OCI-LY7 (cell line): ENCODE data around the gene CGN. TPM values are rescaled to one million over a fixed set of nuclear protein-coding genes. Genes with fewer than 3 reads are reported as not detected.

Experiments used
- BruUV-seq: library from RNA; stranded (reverse); fragments of 400-500 nt; replicated peaks from 2 replicates; lab custom pipeline; 2021; lab: Mats Ljungman, UMichigan
- CTCF ChIA-PET: fragments of 300-600 bp; sonication (Branson Sonifier 250); formaldehyde crosslinking; loops from one replicate; lab custom pipeline; 2022; ENCODE audit warnings: antibody characterized with exemption; ENCODE audit not compliant: unreplicated experiment; lab: Charles Lee
- POLR2A ChIA-PET: fragments of 300-600 bp; sonication (Branson Sonifier 250); formaldehyde crosslinking; loops from one replicate; lab custom pipeline; 2022; ENCODE audit warnings: antibody characterized with exemption; lab: Charles Lee
- DNase-seq: peaks from one replicate; pipeline ENCODE4 v3.0.0-alpha.2; 2015; ENCODE audit warnings: low spot score
- H2AFZ ChIP-seq: fragments of 200-600 bp; sonication (generic), shearing (Covaris generic); 2 replicates; pipeline ENCODE4 v1.6.1; 2014; ENCODE audit warnings: mild to moderate bottlenecking, antibody characterized with exemption, low read length, moderate library complexity
- H3K27ac ChIP-seq: fragments of 200-600 bp; sonication (generic); 2 replicates; pipeline ENCODE4 v1.5.1; 2014; ENCODE audit warnings: mixed run types, low read depth, mild to moderate bottlenecking, moderate library complexity, low read length, inconsistent platforms; ENCODE audit not compliant: poor library complexity, severe bottlenecking
- H3K36me3 ChIP-seq: fragments of 200-600 bp; sonication (generic); 2 replicates; pipeline ENCODE4 v1.6.1; 2014; ENCODE audit warnings: mild to moderate bottlenecking, antibody characterized with exemption, low read length, moderate library complexity, mixed read lengths; ENCODE audit not compliant: insufficient read depth
- H3K4me1 ChIP-seq: fragments of 200-600 bp; sonication (generic); 2 replicates; pipeline ENCODE4 v1.5.1; 2014; ENCODE audit warnings: mild to moderate bottlenecking, low read length; ENCODE audit not compliant: insufficient read depth, poor library complexity, severe bottlenecking
- H3K4me2 ChIP-seq: fragments of 200-600 bp; sonication (generic); 2 replicates; pipeline ENCODE4 v1.6.1; 2014; ENCODE audit warnings: mild to moderate bottlenecking, low read length
- H3K4me3 ChIP-seq: fragments of 200-600 bp; sonication (generic); 2 replicates; pipeline ENCODE4 v1.5.1; 2014; ENCODE audit warnings: mild to moderate bottlenecking, low read depth, low read length; ENCODE audit not compliant: poor library complexity, severe bottlenecking
- H3K79me2 ChIP-seq: fragments of 200-600 bp; sonication (generic); 2 replicates; pipeline ENCODE4 v1.6.1; 2016; ENCODE audit warnings: low read depth, mild to moderate bottlenecking, low read length, moderate library complexity, mixed read lengths; ENCODE audit not compliant: insufficient read depth
- H3K9me2 ChIP-seq: fragments of 200-600 bp; sonication (generic); 2 replicates; pipeline ENCODE4 v1.6.1; 2016; ENCODE audit warnings: mild to moderate bottlenecking, low read length, mixed read lengths; ENCODE audit not compliant: insufficient read depth
- H3K9me3 ChIP-seq: fragments of 200-600 bp; sonication (generic); 2 replicates; pipeline ENCODE4 v1.6.1; 2014; ENCODE audit warnings: mild to moderate bottlenecking, mixed run types, low read length, mixed read lengths
- H4K20me1 ChIP-seq: fragments of 200-600 bp; sonication (generic); 2 replicates; pipeline ENCODE4 v1.6.1; 2014; ENCODE audit warnings: mild to moderate bottlenecking, antibody characterized with exemption, low read length, moderate library complexity, mixed read lengths; ENCODE audit not compliant: insufficient read depth
- CTCF ChIP-seq: fragments of 200-600 bp; sonication (generic); conservative IDR thresholded peaks from 2 replicates; pipeline ENCODE4 v1.5.1; 2014; ENCODE audit warnings: mild to moderate bottlenecking, antibody characterized with exemption, low read length, moderate library complexity, mixed read lengths
- EZH2phosphoT487 ChIP-seq: fragments of 200-600 bp; sonication (generic); IDR thresholded peaks from 2 replicates; pipeline ENCODE4 v1.6.1; 2018; ENCODE audit warnings: low read depth, borderline replicate concordance, mild to moderate bottlenecking, mixed run types, antibody characterized with exemption, low read length, moderate library complexity, mixed read lengths
- intact Hi-C: fragments of 100-400 bp; cut with micrococcal nuclease; formaldehyde crosslinking; loops from one replicate; pipeline ENCODE4 v1.10.0; 2022; ENCODE audit not compliant: unreplicated experiment
- total RNA-seq, 2 experiments: library from RNA; depleted of rRNA in 1 of 2; stranded (reverse); fragments of >200 nt in 1 of 2; shearing (Covaris generic) in 1 of 2; gene quantifications; 2 replicates each; pipeline ENCODE4 v1.2.3, GENCODE V29; 2014 to 2022

CGN gene
- total RNA-seq, 2 experiments from 2014 or later, result 1.7 to 5.5 TPM

- H3K9me3 ChIP-seq, result no peaks in the 10 kb centered on the region
- no peaks in the 10 kb centered on the region for H3K9me2 ChIP-seq
- no peak overlapping the region for H3K27ac ChIP-seq
- no peak for DNase-seq
- no peaks in the 10 kb centered on the region for H3K36me3 ChIP-seq
- H3K79me2 ChIP-seq, result no peaks in the 10 kb centered on the region
- no peaks in the 10 kb centered on the region for H4K20me1 ChIP-seq
- H3K4me3 ChIP-seq, result no peak overlapping the region
- no peak overlapping the region for H2AFZ ChIP-seq
- BruUV-seq, result no TSS peak
- H3K4me2 ChIP-seq, result no peak overlapping the region
- ChIA-PET CTCF (interaction anchor here (1.2 kb wide), 1 partner anchor 26 kb away, joined by 3 read pairs; no protein-coding TSS in a partner anchor), POLR2A (interaction anchor here (0.6 to 1.2 kb wide), 3 partner anchors 9 to 177 kb away, joined by 3 to 4 read pairs (median 3); no protein-coding TSS in a partner anchor)
- TF ChIP-seq EZH2phosphoT487 (no peak), CTCF (no peak)
- intact Hi-C loops, result no loop called here
- peaks cover 5% of the 10 kb centered on the region for H3K4me1 ChIP-seq
Observed at GRCh38 chr1:151465026-151465425, 46.2 kb upstream of the CGN start.

- no peaks in the 10 kb centered on the region for H3K36me3 ChIP-seq
- H3K4me2 ChIP-seq, result no peak overlapping the region
- no peaks in the 10 kb centered on the region for H3K79me2 ChIP-seq
- no peaks in the 10 kb centered on the region for H4K20me1 ChIP-seq
- BruUV-seq, result no TSS peak
- CTCF ChIA-PET, result no interaction called here
- no peaks in the 10 kb centered on the region for H3K9me3 ChIP-seq
- H2AFZ ChIP-seq, result peak overlapping the region; percentile 29; the same call in 1 of the 2 replicates
- no peaks in the 10 kb centered on the region for H3K9me2 ChIP-seq
- no peak overlapping the region for H3K27ac ChIP-seq
- POLR2A ChIA-PET, result interaction anchor here (0.6 to 2.3 kb wide), 3 partner anchors 11 to 14 kb away, joined by 3 to 8 read pairs (median 7); partner anchors contain the start of gene POGZ
- no peak for TF ChIP-seq CTCF
- intact Hi-C loops, result no loop called here
- no peaks in the 10 kb centered on the region for H3K4me1 ChIP-seq
- H3K4me3 ChIP-seq, result no peak overlapping the region
- no peak for DNase-seq
Observed at GRCh38 chr1:151472856-151473731, 38.1 kb upstream of the CGN start.

GRCh38 chr1:151474745-151475144 lies 36.4 kb upstream of the CGN start:
- Histone ChIP-seq H3K4me2 (no peak overlapping the region), H3K9me2 (no peaks in the 10 kb centered on the region), H4K20me1 (no peaks in the 10 kb centered on the region), H3K9me3 (no peaks in the 10 kb centered on the region), H3K4me3 (no peak overlapping the region), H3K36me3 (no peaks in the 10 kb centered on the region), H3K79me2 (no peaks in the 10 kb centered on the region), H3K4me1 (no peaks in the 10 kb centered on the region), H3K27ac (no peak overlapping the region), H2AFZ (peak overlapping the region; percentile 8; the same call in 1 of the 2 replicates)
- ChIA-PET POLR2A (interaction anchor here (0.6 to 2.6 kb wide), 5 partner anchors 9 to 223 kb away, joined by 3 to 15 read pairs (median 5); partner anchors contain the start of gene POGZ), CTCF (no interaction called here)
- intact Hi-C loops, result no loop called here
- TF ChIP-seq CTCF (no peak), EZH2phosphoT487 (no peak)
- BruUV-seq, result no TSS peak
- no peak for DNase-seq
